HL-60/S4 treated with phorbol 12-myristate 13-acetate at 8.2 ng/mL for 4 days and 3 days (cell line): Measurements from ENCODE around the gene MRTO4.
"Not testable (repeated sequence)": the region's sequence is repeated elsewhere in the genome, so short reads cannot be mapped to it uniquely, and the experiment has no call there.

ENCODE experiments used
- in situ Hi-C: fragments of 300-500 bp; cut with MboI; formaldehyde crosslinking; loops from 2 replicates; pipeline ENCODE4 v1.15.0; 2022; ENCODE audit warnings: low sequenced_read_pairs

Gene MRTO4

DNA sequence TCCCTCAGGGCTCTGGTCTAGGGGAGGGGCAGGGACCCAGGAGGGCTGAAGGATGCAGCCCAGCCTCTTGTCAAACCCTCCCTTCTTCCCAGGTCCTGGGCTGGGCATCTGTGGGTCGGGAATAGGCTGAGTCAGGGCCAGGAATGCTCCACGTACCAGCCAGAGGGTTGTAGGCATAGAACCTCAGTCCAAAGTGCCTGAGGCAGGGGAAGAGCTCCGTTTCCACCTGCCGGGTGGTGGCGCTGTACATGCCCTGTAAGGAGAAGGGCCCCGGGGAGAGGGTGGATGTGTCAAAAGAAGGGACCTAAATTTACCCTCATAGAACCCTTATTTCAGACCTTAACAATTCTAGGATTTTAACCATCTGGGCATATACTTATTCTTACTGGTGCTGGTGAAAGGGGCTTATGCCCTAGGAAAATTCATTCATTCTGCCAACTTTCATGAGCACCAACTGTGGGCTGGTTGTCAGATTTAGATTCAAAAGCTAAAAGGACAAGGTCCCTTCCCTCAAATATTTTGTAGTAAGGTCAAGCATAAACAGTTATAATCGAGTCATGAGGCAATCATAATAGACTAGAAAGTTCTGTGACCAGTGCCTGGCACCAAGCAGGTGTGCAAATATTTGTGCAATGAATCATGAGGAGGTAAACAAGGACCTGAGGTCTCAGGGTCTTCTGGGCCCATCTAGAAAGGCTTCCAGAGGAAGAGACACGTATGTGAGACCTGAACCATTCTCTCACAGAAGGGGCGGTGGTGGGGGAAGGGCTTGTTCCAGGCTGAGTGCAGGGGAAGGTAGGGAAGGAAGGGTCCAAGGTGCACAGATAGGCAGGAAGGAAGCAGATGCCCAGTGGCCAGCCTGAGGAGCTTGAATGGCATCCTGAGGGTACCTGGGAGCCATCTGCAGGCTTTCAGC lies 18.1 kb downstream of the MRTO4 start:
- in situ Hi-C loops = not testable (repeated sequence)

- in situ Hi-C loops = not testable (repeated sequence)
These were observed 18.7 kb downstream of the MRTO4 start for GRCh38 chr1:19270343-19270730.

GRCh38 chr1:19272064-19272463 lies 20.5 kb downstream of the MRTO4 start:
- in situ Hi-C loops = no loop called here

- in situ Hi-C loops = no loop called here
These were observed 21.7 kb downstream of the MRTO4 start for GRCh38 chr1:19273106-19273843.

GRCh38 chr1:19273844-19274531 lies 22.4 kb downstream of the MRTO4 start:
- in situ Hi-C loops = not testable (repeated sequence)

- in situ Hi-C loops = no loop called here
These were observed 23.0 kb downstream of the MRTO4 start for GRCh38 chr1:19274636-19275035.

- in situ Hi-C loops = no loop called here
These were observed 32.3 kb downstream of the MRTO4 start for GRCh38 chr1:19283891-19284290.

DNA sequence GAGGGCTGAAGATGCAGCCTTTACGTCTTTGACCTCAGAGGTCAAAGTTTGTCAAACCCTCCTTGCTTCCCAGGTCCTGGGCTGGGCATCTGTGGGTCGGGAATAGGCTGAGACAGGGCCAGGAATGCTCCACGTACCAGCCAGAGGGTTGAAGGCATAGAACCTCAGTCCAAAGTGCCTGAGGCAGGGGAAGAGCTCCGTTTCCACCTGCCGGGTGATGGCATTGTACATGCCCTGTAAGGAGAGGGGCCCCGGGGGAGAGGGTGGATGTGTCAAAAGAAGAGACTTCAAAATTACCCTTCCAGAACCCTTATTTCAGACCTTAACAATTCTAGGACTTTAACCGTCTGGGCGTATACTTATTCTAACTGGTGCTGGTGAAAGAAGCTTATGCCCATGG lies 33.3 kb downstream of the MRTO4 start:
- in situ Hi-C loops = no loop called here

DNA sequence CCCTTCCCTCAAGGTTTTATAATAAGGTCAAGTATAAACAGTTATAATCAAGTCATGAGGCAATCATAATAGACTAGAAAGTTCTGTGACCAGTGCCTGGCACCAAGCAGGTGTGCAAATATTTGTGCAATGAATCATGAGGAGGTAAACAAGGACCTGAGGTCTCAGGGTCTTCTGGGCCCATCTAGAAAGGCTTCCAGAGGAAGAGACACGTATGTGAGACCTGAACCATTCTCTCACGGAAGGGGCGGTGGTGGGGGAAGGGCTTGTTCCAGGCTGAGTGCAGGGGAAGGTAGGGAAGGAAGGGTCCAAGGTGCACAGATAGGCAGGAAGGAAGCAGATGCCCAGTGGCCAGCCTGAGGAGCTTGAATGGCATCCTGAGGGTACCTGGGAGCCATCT lies 33.8 kb downstream of the MRTO4 start:
- in situ Hi-C loops = not testable (repeated sequence)

- in situ Hi-C loops = not testable (repeated sequence)
These were observed 34.2 kb downstream of the MRTO4 start for GRCh38 chr1:19285807-19286206.

DNA sequence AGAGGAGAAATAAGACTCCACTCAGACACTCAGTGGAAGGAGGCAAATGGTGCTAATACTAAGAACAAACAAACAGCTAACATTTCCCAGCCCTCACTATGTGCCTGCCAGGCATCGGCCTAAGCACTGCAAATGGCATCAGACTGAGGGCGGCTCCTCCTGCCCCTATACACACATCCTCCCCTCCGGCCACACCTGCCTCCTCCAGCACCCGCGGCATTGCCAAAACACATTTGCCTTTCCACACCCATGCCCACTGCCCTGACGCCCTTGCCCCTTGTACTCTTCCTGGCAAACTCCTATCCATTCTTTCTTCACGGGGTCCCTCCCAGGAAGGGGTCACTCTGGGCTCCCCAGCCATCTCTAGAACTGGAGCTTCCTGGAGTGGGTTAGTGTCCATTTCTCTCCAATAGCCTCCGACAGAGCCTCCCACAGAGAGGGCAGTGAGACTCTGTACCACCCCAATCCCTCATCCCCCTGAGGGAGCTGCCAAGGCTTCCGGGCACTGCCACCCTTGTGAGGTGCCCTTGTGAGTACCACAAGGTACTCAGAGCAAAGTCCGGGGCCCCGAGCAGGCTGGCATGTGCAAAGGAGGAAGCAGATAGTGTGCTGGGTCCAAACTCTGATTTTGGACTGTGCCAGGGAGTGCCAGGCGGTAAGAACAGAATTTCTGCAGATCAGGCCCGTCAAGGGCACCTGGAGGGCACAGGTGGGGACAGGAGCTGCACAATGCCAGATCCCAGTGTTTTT lies 36.0 kb downstream of the MRTO4 start:
- in situ Hi-C loops = no loop called here

- in situ Hi-C loops = not testable (repeated sequence)
These were observed 37.0 kb downstream of the MRTO4 start, which contains the start of gene AKR7A3 for GRCh38 chr1:19288324-19289241. Gene AKR7A3 (minus strand): TSS chr1:19288770. CDS start chr1:19288709, 61 bp downstream.

GRCh38 chr1:19289244-19289643 lies 37.6 kb downstream of the MRTO4 start:
- in situ Hi-C loops = no loop called here

DNA sequence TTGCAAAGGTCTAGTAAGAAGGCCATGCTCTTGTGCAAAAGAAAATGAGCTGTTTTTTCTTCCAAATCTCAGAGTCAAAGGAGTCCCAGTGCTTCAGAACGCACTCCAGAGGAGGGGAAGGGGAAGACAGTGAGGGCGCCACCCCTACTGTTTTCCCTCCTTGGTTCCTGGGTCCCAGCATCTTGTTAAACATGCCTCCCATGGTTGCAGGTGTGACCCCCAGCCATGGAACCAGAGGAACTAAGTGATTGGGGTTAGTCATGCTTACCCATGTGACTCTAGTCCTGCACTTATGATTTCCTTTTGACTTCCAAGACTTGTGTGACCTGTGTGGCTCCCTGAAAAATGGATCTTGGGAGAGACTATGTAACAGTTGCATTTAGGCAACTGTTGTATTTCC lies 43.0 kb downstream of the MRTO4 start:
- in situ Hi-C loops = no loop called here

DNA sequence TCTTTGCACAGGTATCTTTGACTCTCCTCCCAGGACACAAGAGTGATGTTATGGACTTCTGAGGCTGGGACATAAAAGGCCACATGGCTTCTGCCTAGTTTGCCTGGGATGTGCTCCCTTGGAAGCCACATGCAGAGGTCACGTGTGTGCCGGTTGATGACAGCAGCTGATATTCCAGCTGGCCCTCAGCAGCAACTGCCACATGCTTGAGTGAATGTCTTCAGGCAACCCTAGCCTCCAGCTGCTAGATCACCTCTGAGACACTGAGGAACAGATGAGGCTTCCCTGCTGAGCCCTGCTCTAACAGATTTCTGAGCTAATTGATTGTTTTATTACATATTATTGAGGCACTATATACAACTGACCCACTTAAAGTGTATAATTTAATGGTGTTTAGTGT lies 48.6 kb downstream of the MRTO4 start:
- in situ Hi-C loops = no loop called here

DNA sequence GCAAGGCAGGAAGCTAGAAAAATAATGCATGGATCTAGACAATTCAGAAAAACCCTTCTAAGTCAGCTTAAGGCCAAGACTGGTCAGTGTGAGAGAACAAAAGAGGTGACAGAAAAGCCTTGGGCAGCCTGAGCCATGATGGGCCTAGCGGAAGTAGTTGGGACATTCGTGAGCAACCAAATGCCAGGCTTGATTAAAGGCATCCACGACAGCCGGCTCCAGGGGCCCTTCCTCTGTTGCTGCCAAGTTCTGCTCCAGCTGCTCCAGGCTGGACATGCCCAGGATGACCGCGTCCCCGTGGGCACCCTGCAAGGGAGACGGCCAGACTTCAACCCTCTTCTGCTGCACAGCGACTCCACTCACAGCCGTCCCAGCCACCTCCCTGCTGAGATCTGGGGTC lies 52.5 kb downstream of the MRTO4 start:
- in situ Hi-C loops = not testable (repeated sequence)

DNA sequence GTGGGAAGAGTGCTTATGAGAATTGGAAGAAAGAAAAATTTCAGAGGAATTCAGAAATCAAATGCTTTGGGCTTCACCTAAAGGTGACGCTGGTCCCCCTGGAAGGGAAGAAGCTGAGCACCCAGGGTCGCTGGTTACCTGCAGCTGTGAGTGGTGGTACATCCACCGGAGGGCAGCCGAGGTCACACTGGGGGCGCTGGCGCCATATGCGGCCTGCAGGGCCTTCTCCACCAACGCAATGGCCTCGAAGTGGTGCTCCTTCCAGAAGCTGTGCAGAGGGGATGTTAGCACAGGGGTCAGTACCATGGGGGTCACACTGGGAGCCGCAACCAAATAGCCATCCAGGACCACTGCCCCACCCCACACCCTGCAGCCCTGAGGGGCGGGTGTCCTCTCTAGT lies 54.3 kb downstream of the MRTO4 start:
- in situ Hi-C loops = no loop called here

DNA sequence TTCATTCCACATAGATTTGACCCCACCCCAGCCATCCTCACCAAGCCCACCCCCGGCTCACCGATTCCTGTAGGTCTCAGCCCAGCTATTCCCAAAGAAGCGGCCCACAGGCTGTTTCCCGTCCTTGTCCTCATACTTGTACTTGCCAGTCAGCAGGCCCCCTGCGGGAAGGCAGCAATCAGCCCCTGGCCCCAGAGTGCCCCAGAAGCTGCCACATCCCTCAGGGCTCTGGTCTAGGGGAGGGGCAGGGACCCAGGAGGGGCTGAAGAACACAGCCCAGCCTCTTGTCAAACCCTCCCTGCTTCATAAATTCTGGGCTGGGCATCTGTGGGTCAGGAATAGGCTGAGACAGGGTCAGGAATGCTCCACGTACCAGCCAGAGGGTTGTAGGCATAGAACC lies 55.3 kb downstream of the MRTO4 start:
- in situ Hi-C loops = no loop called here

GRCh38 chr1:19307794-19308508 lies 56.3 kb downstream of the MRTO4 start:
- in situ Hi-C loops = no loop called here
